ENCODE measurements around the gene C3orf70. TPM values are rescaled to one million over a fixed set of nuclear protein-coding genes. Genes with fewer than 3 reads are reported as not detected.

C3orf70 gene
- under 1 TPM in 1 of 2 experiments, not detected in 1; 0.05 TPM for total RNA-seq

DNA sequence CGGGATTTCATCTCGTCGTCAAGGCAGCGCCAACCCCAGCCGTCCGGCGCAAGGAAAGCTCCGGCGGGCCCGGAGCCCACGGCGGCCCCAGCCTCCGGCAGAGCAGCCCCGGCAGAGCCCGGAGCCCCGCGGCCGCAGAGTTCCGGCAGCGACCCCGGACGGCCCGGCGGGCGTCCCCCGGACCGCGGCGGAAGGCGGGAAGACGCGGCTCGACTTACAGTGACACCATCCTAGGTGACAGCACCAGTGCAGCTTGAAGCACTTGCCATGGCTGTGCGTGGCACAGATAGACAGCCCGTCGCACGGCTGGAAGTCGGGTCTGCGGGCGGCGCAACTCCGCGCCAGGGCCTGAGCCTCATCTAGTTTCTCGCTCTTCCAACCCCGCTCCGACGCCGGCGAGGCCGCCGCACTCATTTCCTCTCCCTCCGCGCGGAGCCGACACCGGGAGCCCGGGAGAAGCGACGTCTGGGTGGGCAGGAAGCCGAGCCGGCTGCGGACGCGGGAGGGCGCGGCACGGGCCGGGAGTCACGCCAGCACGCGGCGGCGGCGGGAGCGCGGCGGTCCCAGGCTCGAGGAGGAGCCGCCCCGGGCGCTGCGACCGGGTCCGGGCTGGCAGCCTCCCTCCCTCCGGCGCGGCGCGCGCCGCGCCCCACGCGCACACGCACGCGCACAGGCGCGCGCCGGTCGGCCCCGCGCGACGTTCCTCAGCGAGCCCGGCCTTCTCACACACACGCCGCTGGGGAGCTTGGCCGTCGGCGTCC lies at the start of gene C3orf70:
C3orf70 (minus strand) TSS at position 651 of the 761 bp plus-strand sequence; CDS start at position 414, 237 bp downstream.

Other genes with a start within 250 kb of the C3orf70 start
- 1 to 10 TPM; 2.0 to 2.1 TPM for gene EHHADH, start 101.0 kb upstream of the C3orf70 start, total RNA-seq
- gene MAP3K13, start 210.1 kb upstream of the C3orf70 start, total RNA-seq = 10 to 100 TPM; 11.2 to 12.1 TPM

All from activated naive CD4-positive, alpha-beta T cell treated with anti-CD3 and anti-CD28 coated beads, Interleukin-2, amount 10 ng/mL, durations not matched to agents 5 hours and 36 hours (primary cell).